Fibroblast of lung (primary cell): ENCODE results near the gene GPR84. TPM values are rescaled to one million over a fixed set of nuclear protein-coding genes. Genes with fewer than 3 reads are reported as not detected.
"Not testable (repeated sequence)": the region's sequence is repeated elsewhere in the genome, so short reads cannot be mapped to it uniquely, and the experiment has no call there.

Source experiments
- DNase-seq, 2 donors: peaks; one replicate each; pipeline versions ENCODE4 v3.0.0 to v3.0.0-alpha.2; 2010; ENCODE audit warnings: low read depth in 2 of 2
- H2AFZ ChIP-seq: 2 replicates; pipeline ENCODE4 v1.5.1; 2012; ENCODE audit warnings: low read length, control low read depth, inconsistent platforms
- H3K27ac ChIP-seq: 2 replicates; pipeline ENCODE4 v1.5.1; 2011; ENCODE audit warnings: low read length, control low read depth; ENCODE audit not compliant: insufficient read depth
- H3K27me3 ChIP-seq: 2 replicates; pipeline ENCODE4 v1.5.1; 2011; ENCODE audit warnings: mild to moderate bottlenecking, low read length; ENCODE audit not compliant: control insufficient read depth, insufficient read depth
- H3K36me3 ChIP-seq: 2 replicates; pipeline ENCODE4 v1.5.1; 2011; ENCODE audit warnings: low read length; ENCODE audit not compliant: control insufficient read depth, insufficient read depth
- H3K4me1 ChIP-seq: 2 replicates; pipeline ENCODE4 v1.5.1; 2011; ENCODE audit warnings: low read length; ENCODE audit not compliant: control insufficient read depth, insufficient read depth; ENCODE audit errors: extremely low read depth
- H3K4me2 ChIP-seq: 2 replicates; pipeline ENCODE4 v1.5.1; 2011; ENCODE audit warnings: low read length, control low read depth; ENCODE audit not compliant: insufficient read depth; ENCODE audit errors: extremely low read depth
- H3K4me3 ChIP-seq, 4 experiments: fragments of 200-600 bp in 1 of 4; sonication (generic) in 1 of 4; replicated peaks in 1 of 4; 2 replicates each; pipeline ENCODE4 v1.5.1; 2011 to 2016; ENCODE audit warnings: low read length in 4 of 4, low read depth in 3 of 4, mild to moderate bottlenecking in 3 of 4, control low read depth in 2 of 4, inconsistent platforms in 1 of 4, mixed read lengths in 1 of 4; ENCODE audit not compliant: insufficient read depth in 1 of 4; ENCODE audit errors: control extremely low read depth in 1 of 4
- H3K79me2 ChIP-seq: 2 replicates; pipeline ENCODE4 v1.5.1; 2012; ENCODE audit warnings: mild to moderate bottlenecking, low read length, inconsistent platforms; ENCODE audit not compliant: control insufficient read depth, insufficient read depth
- H3K9ac ChIP-seq: 2 replicates; pipeline ENCODE4 v1.5.1; 2011; ENCODE audit warnings: mild to moderate bottlenecking, low read length, control low read depth; ENCODE audit not compliant: insufficient read depth
- H3K9me3 ChIP-seq: 2 replicates; pipeline ENCODE4 v1.5.1; 2012; ENCODE audit warnings: low read depth, low read length; ENCODE audit not compliant: control insufficient read depth, insufficient read depth
- H4K20me1 ChIP-seq: 2 replicates; pipeline ENCODE4 v1.5.1; 2011; ENCODE audit warnings: low read length; ENCODE audit not compliant: control insufficient read depth, insufficient read depth; ENCODE audit errors: extremely low read depth
- EZH2 ChIP-seq: IDR thresholded peaks from 2 replicates; pipeline ENCODE4 v1.5.1; 2012; ENCODE audit warnings: low read length, control low read depth, mild to moderate bottlenecking; ENCODE audit errors: missing control alignments
- polyA plus RNA-seq, 2 donors: library from polyadenylated mRNA; depleted of rRNA in 1 of 2; stranded (reverse) in 1 of 2; unstranded in 1 of 2; fragments of >200 nt; gene quantifications; 2 replicates each; pipeline ENCODE4 v1.2.1, GENCODE V29; 2011 to 2012; ENCODE audit warnings: missing spikeins in 1 of 2
- total RNA-seq: library from RNA; depleted of rRNA; stranded (reverse); fragments of >200 nt; gene quantifications from 2 replicates; pipeline ENCODE4 v1.2.1, GENCODE V29; 2014
- TF ChIP-seq, protein P1 (sequence below), 2 donors: IDR thresholded peaks in 1 of 2; conservative IDR thresholded peaks in 1 of 2; 1 replicate in 1 of 2; 2 replicates in 1 of 2; pipeline ENCODE4 v1.5.1; 2011 to 2012; ENCODE audit warnings: low read length in 2 of 2, control low read depth in 1 of 2, inconsistent platforms in 1 of 2, low read depth in 1 of 2, mild to moderate bottlenecking in 1 of 2

The GPR84 gene
- total and polyA plus RNA-seq, 2 donors (not counting 1 experiment from before 2014, with no cell fraction given), result 0.03 TPM; not detected in 1

DNA sequence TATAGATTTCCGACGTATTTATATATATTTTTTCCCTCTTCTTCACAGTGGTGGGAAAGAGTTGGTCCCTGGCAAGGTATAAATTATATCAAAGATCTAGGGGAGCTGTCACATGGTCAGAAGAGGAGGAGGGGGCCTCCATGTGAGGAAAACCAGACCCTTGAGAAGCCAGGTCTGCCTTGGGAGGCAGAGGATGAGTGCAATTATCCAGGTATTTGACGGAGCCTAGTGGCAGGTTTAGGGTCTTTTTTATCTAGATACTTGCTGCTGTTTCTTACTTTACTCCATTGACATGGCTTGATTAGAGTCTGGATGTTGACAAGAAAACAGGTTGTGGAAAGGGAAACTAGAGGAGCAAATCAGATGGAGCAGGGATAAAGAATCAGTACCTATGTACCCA, 33.8 kb downstream of the GPR84 start:
- peak overlapping the region; percentile 29 for H3K4me2 ChIP-seq
- H3K79me2 ChIP-seq, result peaks cover 42% of the 10 kb centered on the region
- H3K4me3 ChIP-seq, result no peak overlapping the region

DNA sequence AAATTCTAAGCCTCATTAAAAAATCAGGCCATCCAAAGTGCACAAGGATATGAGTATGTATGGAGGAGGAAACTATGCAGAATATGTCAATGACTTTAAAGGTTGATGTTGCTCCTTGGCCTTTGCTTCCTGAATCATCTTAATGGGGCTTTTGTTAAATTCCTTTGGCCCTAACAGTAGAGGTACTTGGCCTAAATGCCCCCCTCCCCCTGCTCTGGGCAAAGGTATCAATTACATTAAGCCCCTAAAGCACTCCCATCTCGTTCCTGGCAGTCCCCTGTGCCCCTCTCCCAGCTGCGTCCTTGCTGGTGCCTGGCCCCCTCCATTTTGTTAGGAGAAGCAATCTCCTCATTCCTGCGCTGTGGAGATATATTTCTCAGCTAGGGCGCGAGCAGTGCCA, 34.5 kb downstream of the GPR84 start:
- peaks cover 47% of the 10 kb centered on the region for H3K79me2 ChIP-seq
- H3K36me3 ChIP-seq, result no peaks in the 10 kb centered on the region
- no peaks in the 10 kb centered on the region for H3K9me3 ChIP-seq
- no peak for TF ChIP-seq EZH2
- TF ChIP-seq, protein P1, sequence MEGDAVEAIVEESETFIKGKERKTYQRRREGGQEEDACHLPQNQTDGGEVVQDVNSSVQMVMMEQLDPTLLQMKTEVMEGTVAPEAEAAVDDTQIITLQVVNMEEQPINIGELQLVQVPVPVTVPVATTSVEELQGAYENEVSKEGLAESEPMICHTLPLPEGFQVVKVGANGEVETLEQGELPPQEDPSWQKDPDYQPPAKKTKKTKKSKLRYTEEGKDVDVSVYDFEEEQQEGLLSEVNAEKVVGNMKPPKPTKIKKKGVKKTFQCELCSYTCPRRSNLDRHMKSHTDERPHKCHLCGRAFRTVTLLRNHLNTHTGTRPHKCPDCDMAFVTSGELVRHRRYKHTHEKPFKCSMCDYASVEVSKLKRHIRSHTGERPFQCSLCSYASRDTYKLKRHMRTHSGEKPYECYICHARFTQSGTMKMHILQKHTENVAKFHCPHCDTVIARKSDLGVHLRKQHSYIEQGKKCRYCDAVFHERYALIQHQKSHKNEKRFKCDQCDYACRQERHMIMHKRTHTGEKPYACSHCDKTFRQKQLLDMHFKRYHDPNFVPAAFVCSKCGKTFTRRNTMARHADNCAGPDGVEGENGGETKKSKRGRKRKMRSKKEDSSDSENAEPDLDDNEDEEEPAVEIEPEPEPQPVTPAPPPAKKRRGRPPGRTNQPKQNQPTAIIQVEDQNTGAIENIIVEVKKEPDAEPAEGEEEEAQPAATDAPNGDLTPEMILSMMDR (conservative IDR thresholded peaks at IDR 0.05 in 1 of 2, IDR thresholded peaks at IDR 0.05 in 1 of 2; ENCODE audit: low read depth in 1 of 2, low read length in 2 of 2), result no peak
- peaks cover 18% of the 10 kb centered on the region for H3K4me1 ChIP-seq
- H2AFZ ChIP-seq, result no peak overlapping the region
- H3K9ac ChIP-seq, result no peak overlapping the region
- no peak overlapping the region for H3K27ac ChIP-seq
- no peak overlapping the region for H3K4me3 ChIP-seq
- DNase-seq, result peak in 1 of 2 donors; percentile 46
- no peak overlapping the region for H3K4me2 ChIP-seq
- H4K20me1 ChIP-seq, result no peaks in the 10 kb centered on the region
- no peaks in the 10 kb centered on the region for H3K27me3 ChIP-seq

More for the DNA sequence above, 33.8 kb downstream of the GPR84 start:
- no peaks in the 10 kb centered on the region for H4K20me1 ChIP-seq
- DNase-seq, result no peak
- H3K9ac ChIP-seq, result no peak overlapping the region
- no peak overlapping the region for H3K27ac ChIP-seq
- no peaks in the 10 kb centered on the region for H3K27me3 ChIP-seq
- no peaks in the 10 kb centered on the region for H3K9me3 ChIP-seq
- peaks cover 18% of the 10 kb centered on the region for H3K4me1 ChIP-seq
- TF ChIP-seq EZH2, result no peak
- no peaks in the 10 kb centered on the region for H3K36me3 ChIP-seq
- H2AFZ ChIP-seq, result no peak overlapping the region

- Histone ChIP-seq H3K36me3 (no peaks in the 10 kb centered on the region), H3K9me3 (no peaks in the 10 kb centered on the region), H4K20me1 (no peaks in the 10 kb centered on the region), H3K4me3 (no peak overlapping the region), H3K4me2 (no peak overlapping the region), H3K79me2 (peaks cover 47% of the 10 kb centered on the region), H2AFZ (no peak overlapping the region), H3K4me1 (peaks cover 18% of the 10 kb centered on the region), H3K9ac (no peak overlapping the region), H3K27ac (peak overlapping the region; percentile 29), H3K27me3 (no peaks in the 10 kb centered on the region)
- no peak for TF ChIP-seq EZH2
- TF ChIP-seq, protein P1 (conservative IDR thresholded peaks at IDR 0.05 in 1 of 2, IDR thresholded peaks at IDR 0.05 in 1 of 2; ENCODE audit: low read depth in 1 of 2, low read length in 2 of 2), result no peak
- no peak for DNase-seq
Measured at GRCh38 chr12:54328595-54329337, 35.5 kb downstream of the GPR84 start.

DNA sequence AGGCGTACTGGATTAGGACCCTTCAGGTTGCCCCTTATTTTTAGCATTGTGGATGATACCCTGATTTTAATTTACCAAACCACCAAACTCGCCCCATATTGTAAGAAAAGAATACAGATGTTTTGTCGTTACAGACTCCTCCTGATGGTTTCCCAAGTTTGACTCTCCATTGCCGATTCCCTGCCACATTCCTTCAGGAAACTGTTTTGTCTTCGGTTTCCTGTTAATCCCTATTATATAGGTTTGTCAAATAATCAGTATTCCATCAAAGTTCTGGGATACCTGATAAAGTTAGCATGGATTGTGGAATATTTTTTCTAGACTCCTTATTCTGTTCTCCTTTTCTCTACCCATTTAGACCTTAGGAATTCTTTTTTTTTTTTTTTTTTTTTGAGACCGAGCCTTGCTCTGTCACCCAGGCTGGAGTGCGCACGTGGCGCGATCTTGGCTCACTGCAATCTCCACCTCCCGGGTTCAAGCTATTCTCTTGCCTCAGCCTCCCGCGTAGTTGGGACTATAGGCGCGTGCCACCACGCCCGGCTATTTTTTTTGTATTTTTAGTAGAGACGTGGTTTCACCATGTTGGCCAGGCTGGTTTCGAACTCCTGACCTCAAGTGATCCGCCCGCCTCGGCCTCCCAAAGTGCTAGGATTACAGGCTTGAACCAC, 38.7 kb downstream of the GPR84 start:
- H4K20me1 ChIP-seq, H3K36me3 ChIP-seq, H3K9me3 ChIP-seq, DNase-seq, H2AFZ ChIP-seq, H3K27me3 ChIP-seq: not testable (repeated sequence)
- Histone ChIP-seq H3K9ac (peak overlapping the region; percentile 97), H3K4me1 (peaks cover 14% of the 10 kb centered on the region), H3K4me2 (peak overlapping the region; percentile 75), H3K27ac (peak overlapping the region; percentile 99), H3K4me3 (peak overlapping the region; percentile 94 to 100 (median 100)), H3K79me2 (peaks cover 34% of the 10 kb centered on the region)
